Tracheal epithelial cell (primary cell): Measurements from ENCODE around the gene INA. TPM values are rescaled to one million over a fixed set of nuclear protein-coding genes. Genes with fewer than 3 reads are reported as not detected.

Experiments
- total RNA-seq: library from RNA; depleted of rRNA; stranded (reverse); fragments of >200 nt; gene quantifications from 2 replicates; pipeline ENCODE4 v1.2.1, GENCODE V29; 2014

Gene INA
- 1.7 TPM in 1 of 2 replicates, not detected in the other for total RNA-seq

DNA sequence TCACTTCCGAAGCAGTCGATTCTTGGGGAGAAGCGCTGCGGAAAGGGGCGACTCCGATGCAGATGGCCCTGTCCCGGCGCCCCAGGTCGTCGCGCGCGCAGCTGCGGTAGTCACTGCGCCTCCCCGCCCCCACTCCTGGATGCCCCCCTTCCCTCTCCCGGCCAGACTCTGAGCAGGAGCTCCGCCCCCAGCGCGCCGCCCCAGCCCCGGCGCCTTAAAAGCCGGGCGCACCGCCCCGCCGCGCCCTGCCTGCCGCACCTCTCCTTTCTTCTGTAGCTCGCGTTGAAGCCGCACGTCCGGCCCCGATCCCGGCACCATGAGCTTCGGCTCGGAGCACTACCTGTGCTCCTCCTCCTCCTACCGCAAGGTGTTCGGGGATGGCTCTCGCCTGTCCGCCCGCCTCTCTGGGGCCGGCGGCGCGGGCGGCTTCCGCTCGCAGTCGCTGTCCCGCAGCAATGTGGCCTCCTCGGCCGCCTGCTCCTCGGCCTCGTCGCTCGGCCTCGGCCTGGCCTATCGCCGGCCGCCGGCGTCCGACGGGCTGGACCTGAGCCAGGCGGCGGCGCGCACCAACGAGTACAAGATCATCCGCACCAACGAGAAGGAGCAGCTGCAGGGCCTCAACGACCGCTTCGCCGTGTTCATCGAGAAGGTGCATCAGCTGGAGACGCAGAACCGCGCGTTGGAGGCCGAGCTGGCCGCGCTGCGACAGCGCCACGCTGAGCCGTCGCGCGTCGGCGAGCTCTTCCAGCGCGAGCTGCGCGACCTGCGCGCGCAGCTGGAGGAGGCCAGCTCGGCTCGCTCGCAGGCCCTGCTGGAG, at the start of gene INA:
TSS of gene INA (plus strand) at position 243 of the 817 bp plus-strand sequence. CDS start at position 317, 74 bp downstream.

DNA sequence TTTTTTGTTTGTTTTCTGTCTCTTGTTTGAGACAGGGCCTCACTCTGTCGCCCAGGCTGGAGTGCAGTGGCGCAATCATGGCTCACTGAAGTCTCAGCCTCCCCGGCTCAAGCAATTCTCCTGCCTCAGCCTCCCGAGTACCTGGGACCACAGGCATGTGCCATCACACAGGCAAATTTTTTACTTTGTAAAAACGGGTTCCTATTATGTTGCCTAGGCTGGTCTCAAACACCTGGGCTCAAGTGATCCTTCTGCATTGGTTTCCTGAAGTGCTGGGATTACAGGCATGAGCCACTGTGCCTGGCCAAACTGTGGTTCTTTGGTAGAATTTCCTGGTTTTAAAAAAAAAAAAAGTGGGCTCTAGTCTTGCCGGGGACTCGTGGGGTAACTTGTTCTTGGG, 31.4 kb upstream of the INA start, which contains the start of gene RPEL1:
TSS of gene RPEL1 (plus strand) at position 301 of the 400 bp plus-strand sequence. CDS start 110 bp downstream, outside the sequence.

Other genes starting within 250 kb of the INA start
- 74.9 and 129 TPM in 2 replicates for gene NT5C2, start 83.9 kb upstream of the INA start, total RNA-seq
- under 0.01 TPM in 2 replicates for gene RPEL1, start 31.3 kb upstream of the INA start, total RNA-seq
- 14.3 and 17.1 TPM in 2 replicates for gene PCGF6, start 74.0 kb downstream of the INA start, total RNA-seq
- 3.8 and 4.1 TPM in 2 replicates for gene TAF5, start 90.8 kb downstream of the INA start, total RNA-seq
- 240 and 313 TPM in 2 replicates for gene ATP5MK, start 119.3 kb downstream of the INA start, total RNA-seq
- 44.3 and 54.5 TPM in 2 replicates for gene PDCD11, start 119.5 kb downstream of the INA start, total RNA-seq
- 0.43 and 0.72 TPM in 2 replicates for gene CALHM2, start 175.2 kb downstream of the INA start, total RNA-seq
- not detected in 2 replicates for gene CALHM1, start 181.8 kb downstream of the INA start, total RNA-seq
- not detected in 2 replicates for gene CALHM3, start 202.1 kb downstream of the INA start, total RNA-seq
- 0.24 and 0.85 TPM in 2 replicates for gene NEURL1, start 216.6 kb downstream of the INA start, total RNA-seq